K562 (cell line): ENCODE results near the gene ZFYVE1. TPM values are rescaled to one million over a fixed set of nuclear protein-coding genes. Genes with fewer than 3 reads are reported as not detected.

Experiments
- ARID3A ChIP-seq: IDR thresholded peaks from 2 replicates; pipeline ENCODE4 v1.6.1; 2012; ENCODE audit warnings: low read depth, low read length, improper control_type of control experiment, borderline replicate concordance
- ATF1 ChIP-seq, 2 experiments: fragments of 450-650 bp in 1 of 2; IDR thresholded peaks; 2 replicates each; pipeline ENCODE4 v1.6.1; 2016; ENCODE audit warnings: missing compliant biosample characterization in 1 of 2, missing genetic modification characterization in 1 of 2
- ATF7 ChIP-seq: fragments of 450-650 bp; IDR thresholded peaks from 2 replicates; pipeline ENCODE4 v1.7.1; 2014; ENCODE audit warnings: mild to moderate bottlenecking, moderate library complexity
- EP300 ChIP-seq: IDR thresholded peaks from 2 replicates; pipeline ENCODE4 v1.6.1; 2012; ENCODE audit warnings: low read length, improper control_type of control experiment
- FOXK2 ChIP-seq, 2 experiments: fragments of 450-650 bp; IDR thresholded peaks in 1 of 2; conservative IDR thresholded peaks in 1 of 2; 2 replicates each; pipeline ENCODE4 v1.6.1; 2016; ENCODE audit warnings: low read depth in 2 of 2, mild to moderate bottlenecking in 1 of 2
- HNRNPUL1 ChIP-seq: fragments of 200-400 bp; formaldehyde crosslinking; IDR thresholded peaks from 2 replicates; pipeline ENCODE4 v1.6.1; 2017; ENCODE audit warnings: low read length
- MEIS2 ChIP-seq: fragments of 450-650 bp; IDR thresholded peaks from 2 replicates; pipeline ENCODE4 v1.6.1; 2014; ENCODE audit warnings: mild to moderate bottlenecking; ENCODE audit not compliant: partially characterized antibody
- NFIC ChIP-seq: fragments of 450-650 bp; IDR thresholded peaks from 2 replicates; pipeline ENCODE4 v1.6.1; 2017; ENCODE audit warnings: mild to moderate bottlenecking, inconsistent platforms
- POLR3A ChIP-seq: IDR thresholded peaks from 2 replicates; pipeline ENCODE4 v1.6.1; 2011; ENCODE audit warnings: borderline replicate concordance, mild to moderate bottlenecking, moderate library complexity; ENCODE audit not compliant: insufficient read length, insufficient read depth; ENCODE audit errors: extremely low read depth
- PRDM10 ChIP-seq: fragments of 450-650 bp; IDR thresholded peaks from 2 replicates; pipeline ENCODE4 v1.6.1; 2018; ENCODE audit not compliant: partially characterized antibody
- TCF7 ChIP-seq: sonication (generic); IDR thresholded peaks from 2 replicates; pipeline ENCODE4 v1.6.1; 2016; ENCODE audit warnings: antibody characterized with exemption, borderline replicate concordance
- ZNF174 ChIP-seq: fragments of 250-450 bp; sonication (Bioruptor Pico); IDR thresholded peaks from 2 replicates; pipeline ENCODE4 v1.4.0; 2020; ENCODE audit warnings: mild to moderate bottlenecking
- ZNF24 ChIP-seq: fragments of 450-650 bp; IDR thresholded peaks from 2 replicates; pipeline ENCODE4 v1.6.1; 2016
- polyA plus RNA-seq, 8 experiments: library from polyadenylated mRNA; depleted of rRNA in 4 of 8; stranded (reverse) in 5 of 8; unstranded in 3 of 8; fragments of >200 nt; fragmentation: Nextera tagmentation in 2 of 8; fragmentation: Illumina TruSeq in 1 of 8; extraction: Ambion mirVana in 2 of 8; extraction: Trizol in 1 of 8; gene quantifications; 2 replicates each; pipeline versions ENCODE4 v1.2.1 to v1.2.3, GENCODE V29; 2011 to 2014; ENCODE audit warnings: inconsistent platforms in 1 of 8, missing spikeins in 1 of 8
- total RNA-seq, 7 experiments: library from RNA; depleted of rRNA in 6 of 7; stranded (reverse); fragments of >200 nt in 6 of 7; fragmentation: Illumina TruSeq in 2 of 7; extraction: Trizol in 2 of 7; gene quantifications; 2 replicates each; pipeline versions ENCODE4 v1.2.1 to v1.2.3, GENCODE V29; 2011 to 2021; ENCODE audit warnings: low replicate concordance in 1 of 7

Gene ZFYVE1
- total and polyA plus RNA-seq, 9 of the 15 experiments (the other 6 are each of a cell fraction or from before 2014, with no cell fraction given) = 0.62 to 5.5 (median 3.4) TPM

GRCh38 chr14:72924337-72924736 is 102.6 kb downstream of the ZFYVE1 start (continued):
- TF ChIP-seq ATF7 (peak; percentile 30), ARID3A (0 out of 2 replicates have a peak, but pooled peaks have one; percentile 31), HNRNPUL1 (no peak), ZNF24 (peak; percentile 75), PRDM10 (peak; percentile 28), ATF1 (CRISPR knock-in tag; IDR thresholded peaks at IDR 0.05) (no peak), ATF1 (tag; IDR thresholded peaks at IDR 0.05) (peak; percentile 67), FOXK2 (conservative IDR thresholded peaks at IDR 0.05 in 1 of 2, IDR thresholded peaks at IDR 0.05 in 1 of 2; ENCODE audit: low read depth in 2 of 2) (no peak), NFIC (peak; percentile 98), MEIS2 (peak; percentile 47), EP300 (peak; percentile 30; the same call in 1 of the 2 replicates), TCF7 (no peak), ZNF174 (CRISPR knock-in tag) (no peak), POLR3A (no peak)
- TF ChIP-seq, all 486 proteins: peak for 19
